Measurements from ENCODE around the gene ACSM5. TPM values are rescaled to one million over a fixed set of nuclear protein-coding genes. Genes with fewer than 3 reads are reported as not detected.

The ACSM5 gene
- total RNA-seq, 1 experiment from 2014 or later: 0.17 TPM

Other genes starting within 250 kb of the ACSM5 start
- gene GP2, start 82.0 kb upstream of the ACSM5 start, total RNA-seq (2021): 6.0 to 8.3 TPM (median 6.6 TPM) in 3 replicates
- not detected in 3 replicates for gene UMOD, start 56.8 kb upstream of the ACSM5 start, total RNA-seq (2021)
- not detected in 3 replicates for gene PDILT, start 4.8 kb upstream of the ACSM5 start, total RNA-seq (2021)
- gene ACSM2A, start 42.0 kb downstream of the ACSM5 start, total RNA-seq (2021): 0.14 TPM in 1 of 3 replicates, not detected in the others
- gene ACSM2B, start 166.8 kb downstream of the ACSM5 start, total RNA-seq (2021): 0.20 to 0.27 TPM in 2 of 3 replicates, not detected in the other

All from WTC11 (cell line).